B cell (primary cell): ENCODE data around the gene EFCAB3. TPM values are rescaled to one million over a fixed set of nuclear protein-coding genes. Genes with fewer than 3 reads are reported as not detected.

ENCODE experiments used
- ATAC-seq: fragments of 200-7000 bp; cut with Tn5 transposase; one replicate; pipeline ENCODE4 v1.10.0; 2021; ENCODE audit warnings: low read depth, mild to moderate bottlenecking, moderate number of reproducible peaks, moderate library complexity
- CTCF ChIA-PET: fragments of 350-600 bp; sonication (Branson Sonifier 250); formaldehyde crosslinking; loops from one replicate; lab custom pipeline; 2021; ENCODE audit warnings: antibody characterized with exemption, inconsistent platforms; lab: Charles Lee
- POLR2A ChIA-PET: fragments of 350-600 bp; sonication (Branson Sonifier 250); formaldehyde crosslinking; loops from one replicate; lab custom pipeline; 2021; ENCODE audit warnings: antibody characterized with exemption; lab: Charles Lee
- DNase-seq: peaks from one replicate; pipeline ENCODE4 v3.0.0; 2013
- H2AFZ ChIP-seq: 2 replicates; pipeline ENCODE4 v1.6.1; 2012; ENCODE audit warnings: mild to moderate bottlenecking, low read depth, low read length; ENCODE audit not compliant: insufficient read depth, poor library complexity, severe bottlenecking
- H3K27ac ChIP-seq, 2 donors: 1 replicate in 1 of 2; 2 replicates in 1 of 2; pipeline ENCODE4 v1.5.1; 2012 to 2013; ENCODE audit warnings: low read length in 2 of 2, mild to moderate bottlenecking in 2 of 2, moderate library complexity in 1 of 2
- H3K27me3 ChIP-seq, 4 experiments: fragments of 200-600 bp in 1 of 4; sonication (generic) in 1 of 4; replicated peaks in 1 of 4; 1 replicate in 2 of 4; 2 replicates in 2 of 4; pipeline versions ENCODE4 v1.6.1 to v1.7.0; 2013 to 2016; ENCODE audit warnings: low read length in 3 of 4, mild to moderate bottlenecking in 2 of 4, mixed read lengths in 1 of 4, moderate library complexity in 1 of 4; ENCODE audit not compliant: insufficient read depth in 4 of 4, control insufficient read depth in 3 of 4; ENCODE audit errors: control extremely low read depth in 1 of 4
- H3K36me3 ChIP-seq, 2 experiments: replicated peaks in 1 of 2; 1 replicate in 1 of 2; 2 replicates in 1 of 2; pipeline versions ENCODE4 v1.6.1 to v1.7.1; 2013; ENCODE audit warnings: low read length in 1 of 2; ENCODE audit not compliant: insufficient read depth in 2 of 2, control insufficient read depth in 1 of 2; ENCODE audit errors: control extremely low read depth in 1 of 2, extremely low read depth in 1 of 2
- H3K4me1 ChIP-seq, 2 donors: fragments of 200-600 bp in 1 of 2; sonication (generic) in 1 of 2; 1 replicate in 1 of 2; 2 replicates in 1 of 2; pipeline versions ENCODE4 v1.5.1 to v1.6.1; 2013 to 2017; ENCODE audit warnings: low read length in 2 of 2; ENCODE audit not compliant: control insufficient read depth in 2 of 2, insufficient read depth in 2 of 2
- H3K4me2 ChIP-seq: replicated peaks from 2 replicates; pipeline ENCODE3; 2012; ENCODE audit warnings: mild to moderate bottlenecking, low read depth, low read length; ENCODE audit not compliant: poor library complexity, severe bottlenecking
- H3K4me3 ChIP-seq, 5 experiments: fragments of 200-600 bp in 1 of 5; sonication (generic) in 1 of 5; 1 replicate in 3 of 5; 2 replicates in 2 of 5; pipeline versions ENCODE4 v1.5.1 to v1.7.0; 2011 to 2016; ENCODE audit warnings: low read length in 4 of 5, mild to moderate bottlenecking in 4 of 5, low read depth in 2 of 5, control low read depth in 1 of 5, moderate library complexity in 1 of 5; ENCODE audit not compliant: insufficient read depth in 1 of 5; ENCODE audit errors: control extremely low read depth in 1 of 5, extremely low read depth in 1 of 5
- H3K79me2 ChIP-seq: fragments of 200-600 bp; sonication (generic); one replicate; pipeline ENCODE4 v1.6.0; 2016; ENCODE audit warnings: low read length; ENCODE audit not compliant: control insufficient read depth, insufficient read depth
- H3K9ac ChIP-seq: fragments of 200-600 bp; sonication (generic); 2 replicates; pipeline ENCODE4 v1.6.1; 2017; ENCODE audit warnings: mild to moderate bottlenecking, low read length, moderate library complexity
- H3K9me3 ChIP-seq, 3 donors: one replicate each; pipeline versions ENCODE4 v1.6.1 to v1.7.1; 2013; ENCODE audit warnings: low read length in 2 of 3; ENCODE audit not compliant: control insufficient read depth in 2 of 3, insufficient read depth in 1 of 3; ENCODE audit errors: control extremely low read depth in 1 of 3
- H4K20me1 ChIP-seq: 2 replicates; pipeline ENCODE4 v1.6.0; 2012; ENCODE audit warnings: mild to moderate bottlenecking, low read length; ENCODE audit not compliant: insufficient read depth, control insufficient read depth, poor library complexity, severe bottlenecking
- H3K27ac Mint-ChIP-seq: one replicate; pipeline ENCODE4 v1.8.0; 2021; ENCODE audit warnings: mixed read lengths
- H3K27me3 Mint-ChIP-seq: one replicate; pipeline ENCODE4 v1.8.0; 2021; ENCODE audit warnings: mixed read lengths
- H3K4me1 Mint-ChIP-seq: one replicate; pipeline ENCODE4 v1.8.0; 2021; ENCODE audit warnings: mixed read lengths
- H3K4me3 Mint-ChIP-seq: one replicate; pipeline ENCODE4 v1.8.0; 2021; ENCODE audit warnings: mixed read lengths
- H3K9me3 Mint-ChIP-seq: one replicate; pipeline ENCODE4 v1.8.0; 2022; ENCODE audit warnings: mixed read lengths; ENCODE audit not compliant: insufficient read depth
- CTCF ChIP-seq: fragments of 200-600 bp; IDR thresholded peaks from one replicate; pipeline ENCODE4 v1.8.0; 2022; ENCODE audit warnings: antibody characterized with exemption, mild to moderate bottlenecking
- EZH2 ChIP-seq: IDR thresholded peaks from 2 replicates; pipeline ENCODE4 v1.6.1; 2012; ENCODE audit warnings: borderline replicate concordance, low read depth, mild to moderate bottlenecking, moderate library complexity, low read length; ENCODE audit not compliant: insufficient read depth, poor library complexity, severe bottlenecking
- WGBS: methylation state at CpG from one replicate; pipeline ENCODE4 v1.1.5; 2013; ENCODE audit warnings: missing lambda C conversion rate; ENCODE audit not compliant: insufficient coverage; 5-methylcytosine and 5-hydroxymethylcytosine counted together
- intact Hi-C: fragments of 100-400 bp; cut with micrococcal nuclease; formaldehyde crosslinking; loops from one replicate; pipeline ENCODE4 v1.10.0; 2022
- polyA plus RNA-seq: library from polyadenylated mRNA; depleted of rRNA; stranded (reverse); fragments of >200 nt; gene quantifications from 2 replicates; pipeline ENCODE4 v1.2.3, GENCODE V29; 2012
- total RNA-seq, 2 donors: library from RNA; stranded (reverse); fragments of 120-200 nt in 1 of 2; gene quantifications; 1 replicate in 1 of 2; 2 replicates in 1 of 2; pipeline versions ENCODE4 v1.2.3 to v1.2.4, GENCODE V29; 2013 to 2022

EFCAB3 gene
- total and polyA plus RNA-seq, 2 donors (not counting 1 experiment from before 2014, with no cell fraction given), result not detected

- intact Hi-C loops, result no loop called here
- Histone ChIP-seq H3K27ac (no peak overlapping the region), H3K36me3 (no peaks in the 10 kb centered on the region), H3K4me1 (no peaks in the 10 kb centered on the region), H4K20me1 (no peaks in the 10 kb centered on the region), H2AFZ (no peak overlapping the region), H3K9me3 (no peaks in the 10 kb centered on the region), H3K79me2 (no peaks in the 10 kb centered on the region), H3K4me2 (no peak overlapping the region), H3K4me3 (no peak overlapping the region), H3K9ac (no peak overlapping the region), H3K27me3 (peaks cover 0 to 11% (median 2%) of the 10 kb centered on the region in 4 experiments)
- H3K4me1 Mint-ChIP-seq, result no peaks in the 10 kb centered on the region
- POLR2A ChIA-PET, result no interaction called here
- DNase-seq (no peak), ATAC-seq (no peak)
- CTCF ChIA-PET, result no interaction called here
- no peak overlapping the region for H3K27ac Mint-ChIP-seq
- TF ChIP-seq CTCF, result no peak
- peaks cover 2% of the 10 kb centered on the region for H3K9me3 Mint-ChIP-seq
- peaks cover 41% of the 10 kb centered on the region for H3K27me3 Mint-ChIP-seq
- WGBS, result no CpG with 5 or more reads among the region's 3 CpGs
- no peak overlapping the region for H3K4me3 Mint-ChIP-seq
These were observed 36.5 kb upstream of the EFCAB3 start for GRCh38 chr17:62343764-62344270.

- no peaks in the 10 kb centered on the region for H3K36me3 ChIP-seq
- ATAC-seq (no peak), DNase-seq (no peak)
- ChIA-PET POLR2A (no interaction called here), CTCF (no interaction called here)
- no peak overlapping the region for H3K4me2 ChIP-seq
- H3K4me1 Mint-ChIP-seq, result no peaks in the 10 kb centered on the region
- peaks cover 0 to 9% (median 5%) of the 10 kb centered on the region in 4 experiments for H3K27me3 ChIP-seq
- no peaks in the 10 kb centered on the region for H3K9me3 ChIP-seq
- peaks cover 51% of the 10 kb centered on the region for H3K27me3 Mint-ChIP-seq
- H3K4me3 ChIP-seq, result no peak overlapping the region
- no peaks in the 10 kb centered on the region for H3K79me2 ChIP-seq
- no peaks in the 10 kb centered on the region for H3K4me1 ChIP-seq
- no peak overlapping the region for H3K4me3 Mint-ChIP-seq
- H4K20me1 ChIP-seq, result no peaks in the 10 kb centered on the region
- no peak overlapping the region for H3K9ac ChIP-seq
- no peak overlapping the region for H2AFZ ChIP-seq
- WGBS, result no CpG with 5 or more reads among the region's 5 CpGs
- peaks cover 2% of the 10 kb centered on the region for H3K9me3 Mint-ChIP-seq
- no peak overlapping the region for H3K27ac ChIP-seq
- no peak overlapping the region for H3K27ac Mint-ChIP-seq
- no peak for TF ChIP-seq EZH2
- no peak for TF ChIP-seq CTCF
- intact Hi-C loops, result no loop called here
These were observed 29.2 kb upstream of the EFCAB3 start for GRCh38 chr17:62351176-62351575.
